ENCODE data around the gene MCFD2.
"Not testable (repeated sequence)": the region's sequence is repeated elsewhere in the genome, so short reads cannot be mapped to it uniquely, and the experiment has no call there.

The MCFD2 gene

DNA sequence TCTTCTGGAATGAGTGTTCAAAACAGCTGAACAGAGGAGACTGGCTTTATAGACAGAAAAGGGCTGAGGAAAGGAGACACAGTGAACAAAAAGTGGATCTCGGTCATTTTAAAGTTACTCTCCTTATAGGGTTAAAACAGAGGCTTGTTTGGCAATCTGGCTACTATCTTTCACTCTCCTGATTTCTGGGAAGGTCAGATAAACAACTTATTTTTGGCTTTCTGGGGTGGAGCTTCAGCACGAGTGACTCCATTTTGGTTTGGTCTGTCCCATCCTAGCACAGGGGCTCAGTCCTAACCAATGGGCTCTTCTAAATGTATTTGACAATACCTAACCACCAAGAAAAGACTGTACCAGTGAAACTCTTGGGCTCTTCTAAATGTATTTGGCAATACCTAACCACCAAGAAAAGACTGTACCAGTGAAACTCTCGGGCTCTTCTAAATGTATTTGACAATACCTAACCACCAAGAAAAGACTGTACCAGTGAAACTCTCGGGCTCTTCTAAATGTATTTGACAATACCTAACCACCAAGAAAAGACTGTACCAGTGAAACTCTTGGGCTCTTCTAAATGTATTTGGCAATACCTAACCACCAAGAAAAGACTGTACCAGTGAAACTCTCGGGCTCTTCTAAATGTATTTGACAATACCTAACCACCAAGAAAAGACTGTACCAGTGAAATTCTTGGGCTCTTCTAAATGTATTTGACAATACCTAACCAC lies 39.5 kb downstream of the MCFD2 start:
- H2AFZ ChIP-seq (ENCODE audit: low read length); DNase-seq; H3K9ac ChIP-seq (ENCODE audit: low read length); H3K9me3 ChIP-seq (replicated peaks; ENCODE audit: insufficient read depth, low read length); H3K79me2 ChIP-seq (ENCODE audit: low read length); H3K9me2 ChIP-seq (replicated peaks; ENCODE audit: insufficient read depth, low read length); H3K27ac ChIP-seq (ENCODE audit: low read length); H3K36me3 ChIP-seq (replicated peaks; ENCODE audit: insufficient read depth, low read length); H3K4me2 ChIP-seq (ENCODE audit: low read depth, low read length); H3K4me3 ChIP-seq (ENCODE audit: low read length): not testable (repeated sequence)
- Histone ChIP-seq H3K27me3 (replicated peaks; ENCODE audit: insufficient read depth, low read length) (peaks cover 77% of the 10 kb centered on the region), H3K4me1 (ENCODE audit: low read length) (peaks cover 10% of the 10 kb centered on the region), H4K20me1 (ENCODE audit: insufficient read depth, low read length) (peaks cover 12% of the 10 kb centered on the region), H3F3A (ENCODE audit: insufficient read depth, low read length) (peaks cover 15% of the 10 kb centered on the region)
- peak; percentile 92 for TF ChIP-seq EZH2phosphoT487 (IDR thresholded peaks at IDR 0.05; ENCODE audit: low read length)

DNA sequence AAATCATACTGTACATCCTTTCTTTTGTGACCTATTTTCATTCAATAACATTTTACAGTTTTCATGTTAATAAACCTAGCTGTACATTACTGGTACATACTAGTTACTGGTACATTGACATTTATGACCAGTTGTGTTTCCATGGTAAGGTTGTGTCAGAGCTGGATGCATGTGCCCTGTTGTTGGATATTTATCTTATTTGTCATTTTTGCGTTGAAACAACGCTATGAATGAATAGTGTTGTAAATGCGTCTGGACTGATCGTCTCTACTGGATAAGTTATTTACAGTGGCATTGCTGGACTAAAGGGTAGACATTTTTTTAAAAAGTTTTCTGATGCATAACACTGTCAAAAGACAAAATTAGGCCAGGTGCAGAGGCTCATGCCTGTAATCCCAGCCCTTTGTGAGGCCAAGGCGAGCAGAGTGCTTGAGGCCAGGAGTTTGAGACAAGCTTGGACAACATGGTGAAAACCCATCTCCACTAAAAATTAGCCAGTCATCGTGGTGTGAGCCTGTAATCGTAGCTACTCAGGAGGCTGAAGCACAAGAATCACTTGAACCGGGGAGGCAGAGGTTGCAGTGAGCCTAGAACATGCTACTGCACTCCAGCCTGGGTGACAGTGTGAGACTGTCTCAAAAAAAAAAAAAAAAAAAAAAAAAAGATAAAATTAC lies 40.2 kb downstream of the MCFD2 start:
- peaks cover 12% of the 10 kb centered on the region for H4K20me1 ChIP-seq (ENCODE audit: insufficient read depth, low read length)
- no peak overlapping the region for H2AFZ ChIP-seq (ENCODE audit: low read length)
- H3K27me3 ChIP-seq (replicated peaks; ENCODE audit: insufficient read depth, low read length), result peaks cover 77% of the 10 kb centered on the region
- no peaks in the 10 kb centered on the region for H3K36me3 ChIP-seq (replicated peaks; ENCODE audit: insufficient read depth, low read length)
- H3F3A ChIP-seq (ENCODE audit: insufficient read depth, low read length), result peaks cover 15% of the 10 kb centered on the region
- peaks cover 10% of the 10 kb centered on the region for H3K4me1 ChIP-seq (ENCODE audit: low read length)
- H3K9ac ChIP-seq (ENCODE audit: low read length), result no peak overlapping the region
- H3K4me3 ChIP-seq (ENCODE audit: low read length), result no peak overlapping the region
- H3K27ac ChIP-seq (ENCODE audit: low read length), result no peak overlapping the region
- no peak overlapping the region for H3K4me2 ChIP-seq (ENCODE audit: low read depth, low read length)
- H3K9me3 ChIP-seq (replicated peaks; ENCODE audit: insufficient read depth, low read length), result no peaks in the 10 kb centered on the region
- DNase-seq, result no peak
- TF ChIP-seq EZH2phosphoT487 (IDR thresholded peaks at IDR 0.05; ENCODE audit: low read length), result no peak
- TF ChIP-seq, protein P1, sequence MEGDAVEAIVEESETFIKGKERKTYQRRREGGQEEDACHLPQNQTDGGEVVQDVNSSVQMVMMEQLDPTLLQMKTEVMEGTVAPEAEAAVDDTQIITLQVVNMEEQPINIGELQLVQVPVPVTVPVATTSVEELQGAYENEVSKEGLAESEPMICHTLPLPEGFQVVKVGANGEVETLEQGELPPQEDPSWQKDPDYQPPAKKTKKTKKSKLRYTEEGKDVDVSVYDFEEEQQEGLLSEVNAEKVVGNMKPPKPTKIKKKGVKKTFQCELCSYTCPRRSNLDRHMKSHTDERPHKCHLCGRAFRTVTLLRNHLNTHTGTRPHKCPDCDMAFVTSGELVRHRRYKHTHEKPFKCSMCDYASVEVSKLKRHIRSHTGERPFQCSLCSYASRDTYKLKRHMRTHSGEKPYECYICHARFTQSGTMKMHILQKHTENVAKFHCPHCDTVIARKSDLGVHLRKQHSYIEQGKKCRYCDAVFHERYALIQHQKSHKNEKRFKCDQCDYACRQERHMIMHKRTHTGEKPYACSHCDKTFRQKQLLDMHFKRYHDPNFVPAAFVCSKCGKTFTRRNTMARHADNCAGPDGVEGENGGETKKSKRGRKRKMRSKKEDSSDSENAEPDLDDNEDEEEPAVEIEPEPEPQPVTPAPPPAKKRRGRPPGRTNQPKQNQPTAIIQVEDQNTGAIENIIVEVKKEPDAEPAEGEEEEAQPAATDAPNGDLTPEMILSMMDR (IDR thresholded peaks at IDR 0.05; ENCODE audit: low read length), result no peak
- no peak for TF ChIP-seq EZH2 (optimal IDR thresholded peaks at IDR 0.05; ENCODE audit: low read depth, low read length)
- H3K9me2 ChIP-seq (replicated peaks; ENCODE audit: insufficient read depth, low read length), result no peaks in the 10 kb centered on the region
- no peaks in the 10 kb centered on the region for H3K79me2 ChIP-seq (ENCODE audit: low read length)

DNA sequence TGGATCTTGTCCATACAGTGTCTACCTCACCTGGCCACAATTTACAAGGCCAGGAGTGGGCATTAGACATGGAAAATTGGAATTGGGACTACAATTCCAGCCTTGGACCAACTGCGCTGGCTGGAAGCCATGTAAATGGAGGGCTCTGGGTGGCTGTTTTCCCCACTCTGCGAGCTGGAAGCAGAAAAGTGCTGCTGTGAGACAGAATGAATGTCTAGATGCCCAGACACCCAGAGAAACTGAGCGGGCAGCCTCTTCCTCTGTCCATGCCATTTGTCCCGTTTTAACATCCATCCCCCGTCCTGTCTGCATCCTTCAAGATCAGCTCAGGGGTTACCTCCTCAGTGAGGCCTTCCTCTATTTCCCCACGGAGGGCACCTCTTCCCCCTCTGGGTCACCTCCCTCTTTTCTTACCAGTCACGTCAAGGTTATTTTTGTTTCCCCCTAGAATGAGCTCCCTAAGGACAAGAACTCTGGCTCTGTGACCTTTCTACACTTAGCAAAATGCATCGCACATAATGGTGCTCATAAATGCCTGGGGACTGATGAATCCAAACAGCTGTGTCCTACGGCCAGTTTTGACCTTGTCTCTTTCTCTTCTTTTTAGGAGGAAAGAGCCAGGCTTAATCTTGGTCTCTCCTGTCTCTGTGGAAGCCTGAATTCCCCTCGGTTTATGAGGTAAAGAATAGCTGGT lies 41.2 kb downstream of the MCFD2 start:
- H3F3A ChIP-seq (ENCODE audit: insufficient read depth, low read length), result peaks cover 15% of the 10 kb centered on the region
- H3K9me3 ChIP-seq (replicated peaks; ENCODE audit: insufficient read depth, low read length), result no peaks in the 10 kb centered on the region
- no peak overlapping the region for H3K9ac ChIP-seq (ENCODE audit: low read length)
- no peak for DNase-seq
- H3K4me3 ChIP-seq (ENCODE audit: low read length), result no peak overlapping the region
- H3K4me2 ChIP-seq (ENCODE audit: low read depth, low read length), result no peak overlapping the region
- H3K4me1 ChIP-seq (ENCODE audit: low read length), result peaks cover 10% of the 10 kb centered on the region
- no peak for TF ChIP-seq EZH2 (optimal IDR thresholded peaks at IDR 0.05; ENCODE audit: low read depth, low read length)
- TF ChIP-seq EZH2phosphoT487 (IDR thresholded peaks at IDR 0.05; ENCODE audit: low read length), result no peak
- TF ChIP-seq, protein P1 (IDR thresholded peaks at IDR 0.05; ENCODE audit: low read length), result no peak
- H4K20me1 ChIP-seq (ENCODE audit: insufficient read depth, low read length), result peaks cover 12% of the 10 kb centered on the region
- peaks cover 78% of the 10 kb centered on the region for H3K27me3 ChIP-seq (replicated peaks; ENCODE audit: insufficient read depth, low read length)
- H3K27ac ChIP-seq (ENCODE audit: low read length), result no peak overlapping the region
- no peak overlapping the region for H2AFZ ChIP-seq (ENCODE audit: low read length)
- no peaks in the 10 kb centered on the region for H3K9me2 ChIP-seq (replicated peaks; ENCODE audit: insufficient read depth, low read length)
- no peaks in the 10 kb centered on the region for H3K36me3 ChIP-seq (replicated peaks; ENCODE audit: insufficient read depth, low read length)
- H3K79me2 ChIP-seq (ENCODE audit: low read length), result no peaks in the 10 kb centered on the region

All from MM.1S (cell line).